Osteoblast (primary cell): ENCODE results near the gene TELO2. TPM values are rescaled to one million over a fixed set of nuclear protein-coding genes. Genes with fewer than 3 reads are reported as not detected.

Source experiments
- DNase-seq: peaks from one replicate; pipeline ENCODE4 v3.0.0; 2011; ENCODE audit warnings: low spot score, mixed read lengths; ENCODE audit not compliant: insufficient read length; ENCODE audit errors: missing footprints
- H2AFZ ChIP-seq: 2 replicates; pipeline ENCODE4 v1.6.0; 2011; ENCODE audit warnings: mild to moderate bottlenecking, low read length
- H3K27ac ChIP-seq: 2 replicates; pipeline ENCODE4 v1.5.1; 2011; ENCODE audit warnings: mild to moderate bottlenecking, low read depth, low read length, moderate library complexity
- H3K27me3 ChIP-seq: 2 replicates; pipeline ENCODE4 v1.6.0; 2012; ENCODE audit warnings: mild to moderate bottlenecking, control low read depth, inconsistent platforms, low read length, moderate library complexity; ENCODE audit not compliant: insufficient read depth
- H3K36me3 ChIP-seq: 2 replicates; pipeline ENCODE4 v1.5.1; 2011; ENCODE audit warnings: mild to moderate bottlenecking, low read length, control low read depth, moderate library complexity; ENCODE audit not compliant: insufficient read depth
- H3K4me1 ChIP-seq: 2 replicates; pipeline ENCODE4 v1.5.1; 2011; ENCODE audit warnings: mild to moderate bottlenecking, low read length, control low read depth, moderate library complexity; ENCODE audit not compliant: insufficient read depth
- H3K4me2 ChIP-seq: 2 replicates; pipeline ENCODE4 v1.6.0; 2011; ENCODE audit warnings: mild to moderate bottlenecking, low read length; ENCODE audit not compliant: insufficient read depth
- H3K4me3 ChIP-seq: fragments of 200-600 bp; sonication (generic); 3 replicates; pipeline ENCODE4 v1.5.1; 2012; ENCODE audit warnings: mild to moderate bottlenecking, low read length, inconsistent platforms; ENCODE audit not compliant: insufficient read depth
- H3K79me2 ChIP-seq: 2 replicates; pipeline ENCODE4 v1.6.0; 2012; ENCODE audit warnings: mild to moderate bottlenecking, low read length, control low read depth, inconsistent platforms; ENCODE audit not compliant: insufficient read depth
- H3K9me3 ChIP-seq: 2 replicates; pipeline ENCODE4 v1.5.1; 2011; ENCODE audit warnings: low read depth, low read length, control low read depth
- H4K20me1 ChIP-seq: 2 replicates; pipeline ENCODE4 v1.6.0; 2012; ENCODE audit warnings: mild to moderate bottlenecking, low read length, control low read depth; ENCODE audit not compliant: insufficient read depth
- CTCF ChIP-seq: IDR thresholded peaks from 2 replicates; pipeline ENCODE4 v1.5.1; 2011; ENCODE audit warnings: mild to moderate bottlenecking, low read depth, low read length, moderate library complexity; ENCODE audit errors: extremely low read depth
- total RNA-seq: library from RNA; depleted of rRNA; stranded (reverse); fragments of >200 nt; gene quantifications from 2 replicates; pipeline ENCODE4 v1.2.3, GENCODE V29; 2012

The TELO2 gene
- total RNA-seq, 1 donor, result 18.1 TPM

GRCh38 chr16:1461146-1461545, 32.0 kb upstream of the TELO2 start:
- no peak overlapping the region for H2AFZ ChIP-seq
- peaks cover 2% of the 10 kb centered on the region for H3K36me3 ChIP-seq
- H3K79me2 ChIP-seq, result peaks cover 44% of the 10 kb centered on the region
- no peak overlapping the region for H3K4me2 ChIP-seq
- H3K27ac ChIP-seq, result no peak overlapping the region
- no peaks in the 10 kb centered on the region for H3K27me3 ChIP-seq
- TF ChIP-seq CTCF, result no peak
- H3K9me3 ChIP-seq, result no peaks in the 10 kb centered on the region
- DNase-seq, result no peak
- peaks cover 2% of the 10 kb centered on the region for H4K20me1 ChIP-seq
- no peaks in the 10 kb centered on the region for H3K4me1 ChIP-seq
- no peak overlapping the region for H3K4me3 ChIP-seq

- Histone ChIP-seq H3K27me3 (no peaks in the 10 kb centered on the region), H3K79me2 (peaks cover 62% of the 10 kb centered on the region), H2AFZ (no peak overlapping the region), H3K36me3 (peaks cover 2% of the 10 kb centered on the region), H3K9me3 (no peaks in the 10 kb centered on the region), H3K27ac (no peak overlapping the region), H4K20me1 (peaks cover 9% of the 10 kb centered on the region), H3K4me3 (no peak overlapping the region), H3K4me1 (no peaks in the 10 kb centered on the region), H3K4me2 (no peak overlapping the region)
- DNase-seq, result no peak
- no peak for TF ChIP-seq CTCF
These were observed 28.8 kb upstream of the TELO2 start for GRCh38 chr16:1464196-1464893.

GRCh38 chr16:1464894-1465566, 28.1 kb upstream of the TELO2 start:
- Histone ChIP-seq H3K4me2 (no peak overlapping the region), H4K20me1 (peaks cover 9% of the 10 kb centered on the region), H3K27ac (no peak overlapping the region), H3K9me3 (no peaks in the 10 kb centered on the region), H2AFZ (no peak overlapping the region), H3K4me3 (no peak overlapping the region), H3K4me1 (peaks cover 1% of the 10 kb centered on the region), H3K36me3 (peaks cover 2% of the 10 kb centered on the region), H3K27me3 (no peaks in the 10 kb centered on the region), H3K79me2 (peaks cover 69% of the 10 kb centered on the region)
- no peak for DNase-seq
- TF ChIP-seq CTCF, result no peak

GRCh38 chr16:1465567-1465915, 27.6 kb upstream of the TELO2 start:
- no peak for DNase-seq

More at GRCh38 chr16:1465567-1465915, 27.6 kb upstream of the TELO2 start:
- Histone ChIP-seq H3K79me2 (peaks cover 74% of the 10 kb centered on the region), H3K4me3 (no peak overlapping the region), H3K27me3 (no peaks in the 10 kb centered on the region), H3K27ac (no peak overlapping the region), H3K4me1 (peaks cover 7% of the 10 kb centered on the region), H3K4me2 (no peak overlapping the region), H2AFZ (no peak overlapping the region), H3K9me3 (no peaks in the 10 kb centered on the region), H3K36me3 (no peaks in the 10 kb centered on the region), H4K20me1 (peaks cover 13% of the 10 kb centered on the region)
- no peak for TF ChIP-seq CTCF
